Ovary (tissue), 9 donors: ENCODE data around the gene ZNF853. TPM values are rescaled to one million over a fixed set of nuclear protein-coding genes. Genes with fewer than 3 reads are reported as not detected.

Experiments used
- DNase-seq, 5 donors: peaks; one replicate each; pipeline ENCODE4 v3.0.0-alpha.2; 2019 to 2020
- H3K27ac ChIP-seq, 2 donors: fragments of 200-600 bp; one replicate each; pipeline versions ENCODE4 v1.5.1 to v1.8.0; 2019 to 2022
- H3K27me3 ChIP-seq: fragments of 200-600 bp; one replicate; pipeline ENCODE4 v1.8.0; 2022
- H3K36me3 ChIP-seq: fragments of 200-600 bp; sonication (generic); one replicate; pipeline ENCODE4 v1.5.1; 2019
- H3K4me1 ChIP-seq: one replicate; pipeline ENCODE4 v1.8.1; 2013; ENCODE audit warnings: mild to moderate bottlenecking, moderate library complexity; ENCODE audit not compliant: insufficient read depth
- H3K4me3 ChIP-seq: fragments of 200-600 bp; sonication (generic); one replicate; pipeline ENCODE4 v1.5.1; 2017
- H3K9me3 ChIP-seq, 2 donors: fragments of 200-600 bp in 1 of 2; sonication (generic) in 1 of 2; one replicate each; pipeline versions ENCODE4 v1.5.1 to v1.8.1; 2013 to 2019; ENCODE audit warnings: mild to moderate bottlenecking in 1 of 2, moderate library complexity in 1 of 2
- EP300 ChIP-seq: sonication (generic); formaldehyde crosslinking; IDR thresholded peaks from one replicate; pipeline ENCODE4 v1.6.1; 2017; ENCODE audit warnings: antibody characterized with exemption
- POLR2A ChIP-seq: fragments of 450-650 bp; IDR thresholded peaks from one replicate; pipeline ENCODE4 v1.6.1; 2017; ENCODE audit warnings: antibody characterized with exemption, mild to moderate bottlenecking, moderate library complexity
- WGBS, 3 donors: extraction: QIAGEN DNeasy Blood & Tissue Kit in 1 of 3; methylation state at CpG; one replicate each; pipeline versions ENCODE4 v1.1.5 to v1.1.7; 2013 to 2017; 5-methylcytosine and 5-hydroxymethylcytosine counted together
- intact Hi-C, 4 donors: fragments of 100-400 bp; cut with DNase I; formaldehyde crosslinking; loops; one replicate each; pipeline versions ENCODE4 v1.11.0 to v1.15.1; 2022 to 2023
- polyA plus RNA-seq, 2 donors: library from polyadenylated mRNA; stranded (reverse); fragments of 200-250 nt in 1 of 2; fragments of 350-450 nt in 1 of 2; fragmentation: Illumina TruSeq in 1 of 2; extraction: RNeasy Lipid Tissue Mini Kit (QIAGEN cat#74804) in 1 of 2; gene quantifications; one replicate each; pipeline ENCODE4 v1.2.3, GENCODE V29; 2013 to 2014
- total RNA-seq, 7 donors: library from RNA; depleted of rRNA in 2 of 7; stranded (reverse); fragments of >200 nt in 2 of 7; fragmentation: NEBNext Ultra II Directional in 3 of 7; extraction: Animal tissue kit (Norgen Biotek cat#: 25700) in 3 of 7; gene quantifications; one replicate each; pipeline versions ENCODE4 v1.1.0 to v1.2.4, GENCODE V29; 2016 to 2023
- TF ChIP-seq, protein P1 (sequence below), 3 donors: fragments of 450-650 bp in 2 of 3; fragments of 200-600 bp in 1 of 3; IDR thresholded peaks; one replicate each; pipeline versions ENCODE4 v1.5.1 to v1.8.0; 2016 to 2022; ENCODE audit warnings: antibody characterized with exemption in 3 of 3, mild to moderate bottlenecking in 1 of 3
- donor health status: DM: no; HTN: no; CAD: no; lungs with moderate emphysema.
- donor health status: DM: no; HTN: no; CAD: no.
- donor health status: Bipolar disorder and iron deficiency.
- donor health status: DM: yes; HTN: yes; CAD: no.
- donor health status: DM: no; HTN: no; CAD: no.
- donor health status: DM: yes; HTN: yes; CAD: no.

The ZNF853 gene
- total and polyA plus RNA-seq, 9 donors = 9.1 to 25.9 (median 18.5) TPM

DNA sequence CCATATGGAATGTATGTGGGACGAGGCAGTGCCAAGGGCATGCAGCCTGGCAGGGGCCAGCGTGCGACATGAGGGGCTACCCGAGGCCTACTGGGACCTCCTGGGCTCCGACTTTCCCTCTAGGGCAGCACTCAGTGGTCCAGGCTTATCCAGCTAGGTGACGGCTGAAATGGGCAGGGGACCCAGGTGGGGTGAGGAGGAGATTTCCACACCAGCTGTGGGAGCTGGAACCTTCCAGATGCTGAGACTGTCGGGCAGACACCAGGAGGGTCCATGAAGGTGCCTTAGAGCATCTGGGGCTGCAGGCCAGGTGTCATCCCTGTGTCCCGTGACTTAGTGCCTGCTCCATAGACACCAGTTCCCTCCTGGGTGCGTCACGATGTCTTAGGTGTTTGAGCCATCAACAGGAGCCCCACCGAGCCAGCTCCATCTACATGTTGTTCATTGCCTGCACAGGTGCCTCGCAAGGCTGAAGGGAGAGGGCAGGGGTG lies 35.2 kb downstream of the ZNF853 start:
- intact Hi-C loops = no loop called here
- Histone ChIP-seq H3K9me3 (no peaks in the 10 kb centered on the region), H3K27ac (no peak overlapping the region), H3K36me3 (no peaks in the 10 kb centered on the region), H3K27me3 (no peaks in the 10 kb centered on the region), H3K4me1 (no peaks in the 10 kb centered on the region), H3K4me3 (no peak overlapping the region)
- TF ChIP-seq, protein P1, sequence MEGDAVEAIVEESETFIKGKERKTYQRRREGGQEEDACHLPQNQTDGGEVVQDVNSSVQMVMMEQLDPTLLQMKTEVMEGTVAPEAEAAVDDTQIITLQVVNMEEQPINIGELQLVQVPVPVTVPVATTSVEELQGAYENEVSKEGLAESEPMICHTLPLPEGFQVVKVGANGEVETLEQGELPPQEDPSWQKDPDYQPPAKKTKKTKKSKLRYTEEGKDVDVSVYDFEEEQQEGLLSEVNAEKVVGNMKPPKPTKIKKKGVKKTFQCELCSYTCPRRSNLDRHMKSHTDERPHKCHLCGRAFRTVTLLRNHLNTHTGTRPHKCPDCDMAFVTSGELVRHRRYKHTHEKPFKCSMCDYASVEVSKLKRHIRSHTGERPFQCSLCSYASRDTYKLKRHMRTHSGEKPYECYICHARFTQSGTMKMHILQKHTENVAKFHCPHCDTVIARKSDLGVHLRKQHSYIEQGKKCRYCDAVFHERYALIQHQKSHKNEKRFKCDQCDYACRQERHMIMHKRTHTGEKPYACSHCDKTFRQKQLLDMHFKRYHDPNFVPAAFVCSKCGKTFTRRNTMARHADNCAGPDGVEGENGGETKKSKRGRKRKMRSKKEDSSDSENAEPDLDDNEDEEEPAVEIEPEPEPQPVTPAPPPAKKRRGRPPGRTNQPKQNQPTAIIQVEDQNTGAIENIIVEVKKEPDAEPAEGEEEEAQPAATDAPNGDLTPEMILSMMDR (IDR thresholded peaks at IDR 0.05) = no peak
- TF ChIP-seq POLR2A = no peak
- TF ChIP-seq EP300 = no peak
- DNase-seq = peak in 1 of 5 donors; percentile 12
- 95 to 98% (median 96%) methylated on average over 12 of the region's 12 CpGs for WGBS, 3 donors

DNA sequence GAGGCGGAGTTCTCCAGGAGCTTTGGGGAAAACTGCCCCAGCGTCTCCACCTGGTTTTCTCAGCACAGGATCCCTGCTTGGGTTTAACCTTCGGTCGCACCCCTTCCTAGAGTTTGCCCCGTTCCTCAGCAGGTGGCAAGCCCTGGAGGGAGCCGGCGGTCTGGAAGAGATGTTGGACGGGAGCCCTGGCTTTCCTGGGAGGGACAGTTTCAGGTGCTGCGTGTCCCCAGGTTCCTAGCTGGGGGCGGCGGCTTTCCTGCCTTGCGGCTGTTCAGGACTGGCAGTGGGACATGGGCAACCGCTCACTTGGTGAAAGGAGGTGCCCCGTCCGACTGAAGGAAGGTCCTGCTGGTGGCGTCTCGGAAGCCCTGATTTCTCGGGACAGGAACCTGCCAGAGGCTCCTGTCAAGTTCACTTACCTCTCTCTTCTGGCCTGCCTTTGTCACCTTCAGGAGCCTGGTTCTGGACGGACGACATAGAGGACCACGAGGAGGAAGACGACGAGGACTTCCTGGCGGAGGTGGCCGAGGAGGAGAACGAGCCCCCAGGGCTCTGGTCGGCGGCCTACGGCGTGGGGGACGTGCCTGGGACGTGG lies 36.5 kb downstream of the ZNF853 start:
- Histone ChIP-seq H3K9me3 (no peaks in the 10 kb centered on the region), H3K27ac (no peak overlapping the region), H3K4me3 (no peak overlapping the region), H3K27me3 (no peaks in the 10 kb centered on the region), H3K4me1 (no peaks in the 10 kb centered on the region), H3K36me3 (no peaks in the 10 kb centered on the region)
- TF ChIP-seq, protein P1 (IDR thresholded peaks at IDR 0.05) = no peak
- TF ChIP-seq POLR2A (no peak), EP300 (no peak)
- 96 to 98% (median 97%) methylated on average over 32 of the region's 32 CpGs for WGBS, 3 donors
- peak in 2 of 5 donors; percentile 17 to 29 for DNase-seq
- intact Hi-C loops = no loop called here

DNA sequence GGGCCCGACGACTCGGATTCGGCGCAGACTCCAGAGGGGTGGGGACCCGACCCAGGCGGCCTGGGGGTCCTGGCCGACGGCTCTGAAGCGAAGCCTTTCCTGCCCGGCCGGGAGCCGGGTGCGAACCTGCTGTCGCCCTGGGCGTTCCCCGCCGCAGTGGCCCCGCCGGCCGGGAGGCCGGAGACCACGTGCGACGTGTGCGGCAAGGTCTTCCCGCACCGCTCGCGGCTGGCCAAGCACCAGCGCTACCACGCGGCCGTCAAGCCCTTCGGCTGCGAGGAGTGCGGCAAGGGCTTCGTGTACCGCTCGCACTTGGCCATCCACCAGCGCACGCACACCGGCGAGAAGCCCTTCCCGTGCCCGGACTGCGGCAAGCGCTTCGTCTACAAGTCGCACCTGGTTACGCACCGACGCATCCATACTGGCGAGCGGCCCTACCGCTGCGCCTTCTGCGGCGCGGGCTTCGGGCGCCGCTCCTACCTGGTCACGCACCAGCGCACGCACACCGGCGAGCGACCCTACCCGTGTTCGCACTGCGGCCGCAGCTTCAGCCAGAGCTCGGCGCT lies 37.1 kb downstream of the ZNF853 start:
- Histone ChIP-seq H3K4me3 (no peak overlapping the region), H3K4me1 (no peaks in the 10 kb centered on the region), H3K9me3 (no peaks in the 10 kb centered on the region), H3K36me3 (no peaks in the 10 kb centered on the region), H3K27ac (no peak overlapping the region), H3K27me3 (no peaks in the 10 kb centered on the region)
- WGBS, 3 donors = 94 to 96% (median 95%) methylated on average over 73 to 75 of the region's 75 CpGs
- TF ChIP-seq, protein P1 (IDR thresholded peaks at IDR 0.05) = no peak
- TF ChIP-seq POLR2A (no peak), EP300 (no peak)
- intact Hi-C loops = no loop called here
- peak in 2 of 5 donors; percentile 20 to 34 for DNase-seq

DNA sequence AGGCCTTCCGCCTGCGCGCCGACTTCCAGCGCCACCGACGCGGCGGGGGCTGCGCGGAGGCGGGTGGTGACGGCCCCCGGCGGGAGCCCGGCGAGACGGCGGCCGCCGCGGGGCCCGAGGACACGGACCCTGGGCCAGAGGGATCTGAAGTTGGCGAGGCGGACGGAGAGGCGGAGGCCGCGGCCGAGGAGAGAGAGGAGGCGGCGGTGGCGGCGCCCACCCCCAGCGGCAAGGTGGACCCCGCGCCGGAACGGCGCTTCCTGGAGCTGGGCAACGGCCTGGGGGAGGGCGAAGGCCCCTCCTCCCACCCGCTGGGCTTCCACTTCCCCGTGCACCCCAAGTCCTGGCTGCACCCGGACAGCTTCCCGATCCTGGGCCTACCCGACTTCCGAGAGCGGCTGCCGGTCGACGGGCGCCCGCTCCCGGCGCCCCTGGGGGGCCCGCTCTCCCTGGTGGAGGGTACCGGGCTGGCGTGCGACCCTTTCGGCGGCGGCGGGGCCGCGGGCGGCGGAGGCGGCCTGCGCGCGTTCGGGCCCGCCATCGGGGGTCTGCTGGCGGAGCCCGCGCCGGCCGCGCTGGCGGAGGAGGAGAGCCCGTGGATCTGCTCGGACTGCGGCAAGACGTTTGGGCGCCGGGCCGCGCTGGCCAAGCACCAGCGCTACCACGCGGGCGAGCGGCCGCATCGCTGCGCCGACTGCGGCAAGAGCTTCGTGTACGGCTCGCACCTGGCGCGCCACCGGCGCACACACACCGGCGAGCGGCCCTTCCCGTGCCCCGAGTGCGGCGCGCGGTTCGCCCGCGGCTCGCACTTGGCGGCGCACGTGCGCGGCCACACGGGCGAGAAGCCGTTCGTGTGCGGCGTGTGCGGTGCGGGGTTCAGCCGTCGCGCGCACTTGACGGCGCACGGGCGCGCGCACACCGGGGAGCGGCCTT lies 37.9 kb downstream of the ZNF853 start:
- no peaks in the 10 kb centered on the region for H3K27me3 ChIP-seq
- H3K36me3 ChIP-seq = no peaks in the 10 kb centered on the region
- intact Hi-C loops = no loop called here
- 89 to 93% (median 92%) methylated on average over 136 to 146 of the region's 146 CpGs for WGBS, 3 donors
- DNase-seq = no peak
- no peaks in the 10 kb centered on the region for H3K4me1 ChIP-seq
- no peak overlapping the region for H3K4me3 ChIP-seq
- no peak overlapping the region for H3K27ac ChIP-seq
- H3K9me3 ChIP-seq = no peaks in the 10 kb centered on the region
- TF ChIP-seq, protein P1 (IDR thresholded peaks at IDR 0.05) = no peak
- TF ChIP-seq EP300 = no peak
- TF ChIP-seq POLR2A = no peak
